Subcutaneous adipose tissue (tissue), 4 donors: ENCODE measurements around the gene CORO1C. TPM values are rescaled to one million over a fixed set of nuclear protein-coding genes. Genes with fewer than 3 reads are reported as not detected.

ENCODE experiments used
- total RNA-seq, 4 donors: library from RNA; depleted of rRNA; stranded (reverse); fragments of >200 nt; gene quantifications; one replicate each; pipeline ENCODE4 v1.1.0, GENCODE V29; 2016
- TF ChIP-seq, protein P1 (sequence below): fragments of 450-650 bp; IDR thresholded peaks from one replicate; pipeline ENCODE4 v1.5.1; 2016; ENCODE audit warnings: low read depth, mild to moderate bottlenecking, control low read depth, antibody characterized with exemption, moderate library complexity

The CORO1C gene
- total RNA-seq, 4 donors from 2014 or later, result 151 to 320 (median 199) TPM

DNA sequence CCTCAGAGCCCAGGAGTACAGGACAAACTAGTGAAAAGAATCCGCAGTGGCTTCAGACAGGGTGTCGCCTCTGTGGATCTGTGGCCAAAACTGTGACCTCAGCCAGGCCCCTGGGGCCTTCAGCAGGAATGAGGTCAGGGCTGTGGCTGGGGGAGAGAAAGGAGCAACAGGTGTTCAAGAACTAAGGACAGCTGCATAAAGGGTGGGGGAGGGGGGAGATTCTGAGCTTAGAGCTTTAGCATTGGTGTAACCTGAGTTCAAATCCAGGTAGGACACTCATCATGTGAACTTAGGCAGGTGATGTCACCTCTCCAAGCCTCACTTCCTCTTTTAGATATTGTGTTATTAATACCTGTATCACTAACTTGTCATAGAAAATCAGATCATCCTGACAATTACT, 40.9 kb upstream of the CORO1C start:
- TF ChIP-seq, protein P1, sequence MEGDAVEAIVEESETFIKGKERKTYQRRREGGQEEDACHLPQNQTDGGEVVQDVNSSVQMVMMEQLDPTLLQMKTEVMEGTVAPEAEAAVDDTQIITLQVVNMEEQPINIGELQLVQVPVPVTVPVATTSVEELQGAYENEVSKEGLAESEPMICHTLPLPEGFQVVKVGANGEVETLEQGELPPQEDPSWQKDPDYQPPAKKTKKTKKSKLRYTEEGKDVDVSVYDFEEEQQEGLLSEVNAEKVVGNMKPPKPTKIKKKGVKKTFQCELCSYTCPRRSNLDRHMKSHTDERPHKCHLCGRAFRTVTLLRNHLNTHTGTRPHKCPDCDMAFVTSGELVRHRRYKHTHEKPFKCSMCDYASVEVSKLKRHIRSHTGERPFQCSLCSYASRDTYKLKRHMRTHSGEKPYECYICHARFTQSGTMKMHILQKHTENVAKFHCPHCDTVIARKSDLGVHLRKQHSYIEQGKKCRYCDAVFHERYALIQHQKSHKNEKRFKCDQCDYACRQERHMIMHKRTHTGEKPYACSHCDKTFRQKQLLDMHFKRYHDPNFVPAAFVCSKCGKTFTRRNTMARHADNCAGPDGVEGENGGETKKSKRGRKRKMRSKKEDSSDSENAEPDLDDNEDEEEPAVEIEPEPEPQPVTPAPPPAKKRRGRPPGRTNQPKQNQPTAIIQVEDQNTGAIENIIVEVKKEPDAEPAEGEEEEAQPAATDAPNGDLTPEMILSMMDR, result no peak

DNA sequence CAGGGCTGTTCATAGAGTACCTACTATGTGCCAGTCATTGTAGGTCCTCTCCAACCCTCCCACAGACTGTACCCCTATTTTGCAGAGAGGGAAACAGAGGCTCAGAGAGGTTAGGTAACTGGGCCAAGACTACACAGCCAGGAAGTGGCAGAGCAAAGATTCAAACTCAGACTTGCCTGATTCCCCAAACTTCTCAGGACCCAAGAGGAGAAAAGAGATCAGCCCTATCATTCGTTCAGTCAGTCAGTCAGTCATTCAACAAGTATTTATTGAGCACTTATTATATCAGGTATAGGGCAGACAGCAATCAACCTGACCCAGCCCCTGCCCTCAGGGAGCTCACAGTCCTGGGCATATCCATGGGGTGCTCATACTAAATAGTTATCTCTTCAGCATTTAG, 39.6 kb upstream of the CORO1C start:
- TF ChIP-seq, protein P1, result no peak

DNA sequence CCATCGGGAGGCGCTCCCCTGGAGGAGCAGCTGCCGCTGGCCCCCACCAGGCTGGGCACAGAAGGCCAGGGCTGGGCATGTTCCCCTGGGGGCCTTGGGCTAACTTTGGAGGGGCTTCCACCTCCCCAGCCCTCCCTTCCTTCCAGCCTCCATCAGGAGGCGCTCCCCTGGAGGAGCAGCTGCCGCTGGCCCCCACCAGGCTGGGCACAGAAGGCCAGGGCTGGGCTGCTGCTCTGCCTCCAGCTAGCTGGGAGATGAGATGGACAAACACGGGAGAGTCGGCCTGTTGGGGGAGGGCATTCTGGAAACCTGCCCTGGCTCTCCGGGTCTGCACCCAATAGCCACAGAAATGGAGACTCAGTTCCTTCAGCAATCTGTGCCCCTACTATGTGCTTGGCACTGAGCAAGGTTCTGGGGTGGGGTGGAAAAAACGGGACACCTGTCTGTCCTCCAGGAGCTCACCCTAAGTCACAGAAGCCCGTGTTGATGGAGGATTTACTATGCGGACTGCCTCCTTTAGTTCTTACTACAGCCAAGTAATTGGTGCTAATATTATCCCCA, 39.0 kb upstream of the CORO1C start:
- TF ChIP-seq, protein P1, result no peak

DNA sequence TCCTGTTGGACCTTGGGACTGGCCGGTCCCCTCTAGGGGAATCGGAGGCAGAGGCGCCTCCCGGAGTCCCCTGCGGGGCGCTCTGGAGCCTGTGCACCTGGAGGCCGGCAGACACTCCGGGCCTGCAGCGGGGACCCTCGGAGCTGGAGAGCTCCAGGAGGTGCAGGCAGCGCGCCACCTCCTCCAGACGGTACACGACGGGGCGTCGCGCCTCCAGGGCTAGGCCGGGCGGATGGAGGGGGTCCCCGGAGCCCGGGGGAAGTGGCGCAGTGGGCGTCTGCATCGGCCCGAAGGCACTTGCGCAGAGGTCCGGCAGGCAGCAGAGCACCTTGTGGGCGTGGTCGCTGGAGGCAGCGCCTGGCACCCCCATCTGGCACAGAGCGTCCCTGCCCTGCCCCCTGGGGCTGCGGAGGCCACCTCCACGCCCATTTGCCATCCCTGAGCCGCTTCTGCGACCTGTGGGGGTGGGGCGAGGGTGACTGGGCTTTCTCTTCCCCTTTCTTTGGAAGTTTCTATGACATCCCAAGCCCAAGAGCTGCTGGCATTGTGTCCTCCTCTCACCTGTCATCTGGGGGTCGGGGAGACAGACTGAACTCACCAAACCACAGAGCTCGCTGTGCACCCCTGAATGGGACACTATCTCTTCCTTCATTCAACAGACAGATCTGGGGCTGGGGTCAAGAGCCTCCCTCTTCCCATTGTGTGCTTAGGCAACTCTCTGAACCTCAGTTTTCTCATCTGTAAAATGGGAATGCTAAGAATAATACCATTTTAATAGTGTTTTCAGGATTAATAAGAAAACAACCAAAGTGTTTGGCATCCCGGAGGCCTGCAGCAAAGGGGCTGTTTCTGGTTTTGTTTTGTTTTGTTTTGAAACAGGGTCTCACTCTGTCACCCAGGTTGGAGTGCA, 37.5 kb upstream of the CORO1C start:
- TF ChIP-seq, protein P1, result no peak

DNA sequence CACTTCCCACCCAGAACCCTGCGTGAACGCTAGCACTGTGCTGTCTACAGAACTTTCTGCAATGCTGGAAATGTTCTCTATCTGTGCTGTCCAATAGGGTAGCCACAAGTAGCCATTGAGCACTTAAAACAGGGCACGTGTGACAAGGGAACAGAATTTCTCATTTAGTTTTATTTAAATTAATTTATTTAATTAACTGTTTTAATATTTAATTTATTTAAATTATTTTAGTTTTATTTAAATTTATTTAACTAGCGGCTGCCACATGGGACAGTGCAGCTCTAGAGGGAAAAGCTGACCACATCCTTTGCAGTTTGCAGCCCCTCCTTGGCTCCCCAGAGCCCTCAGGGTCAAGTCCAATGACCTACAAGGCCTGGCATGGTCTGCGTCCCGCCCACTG, 35.0 kb upstream of the CORO1C start:
- TF ChIP-seq, protein P1, result no peak

DNA sequence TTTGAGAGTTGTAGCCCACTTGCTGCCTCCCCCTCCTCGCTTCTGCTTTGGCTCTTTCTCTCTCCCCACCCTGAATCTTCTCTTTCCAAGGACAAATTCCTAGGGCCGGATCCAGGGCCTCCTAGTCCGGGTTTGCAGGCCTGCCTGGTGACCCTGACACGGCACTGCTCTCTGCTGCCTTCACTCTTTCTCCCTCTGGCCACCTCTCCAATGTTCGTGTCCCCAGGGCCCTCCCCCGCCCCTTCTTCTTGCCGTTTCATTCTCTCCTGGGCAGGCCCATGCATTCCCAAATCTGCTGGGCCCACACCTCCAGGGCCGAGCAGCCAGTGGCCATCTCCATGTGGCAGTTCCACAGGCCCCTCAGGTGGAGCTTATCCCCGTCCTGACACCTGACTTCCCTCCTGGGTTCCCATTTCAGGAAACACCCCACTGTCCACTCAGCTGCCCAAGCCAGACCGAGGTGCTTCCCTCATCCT, 34.0 kb upstream of the CORO1C start:
- TF ChIP-seq, protein P1, result no peak

DNA sequence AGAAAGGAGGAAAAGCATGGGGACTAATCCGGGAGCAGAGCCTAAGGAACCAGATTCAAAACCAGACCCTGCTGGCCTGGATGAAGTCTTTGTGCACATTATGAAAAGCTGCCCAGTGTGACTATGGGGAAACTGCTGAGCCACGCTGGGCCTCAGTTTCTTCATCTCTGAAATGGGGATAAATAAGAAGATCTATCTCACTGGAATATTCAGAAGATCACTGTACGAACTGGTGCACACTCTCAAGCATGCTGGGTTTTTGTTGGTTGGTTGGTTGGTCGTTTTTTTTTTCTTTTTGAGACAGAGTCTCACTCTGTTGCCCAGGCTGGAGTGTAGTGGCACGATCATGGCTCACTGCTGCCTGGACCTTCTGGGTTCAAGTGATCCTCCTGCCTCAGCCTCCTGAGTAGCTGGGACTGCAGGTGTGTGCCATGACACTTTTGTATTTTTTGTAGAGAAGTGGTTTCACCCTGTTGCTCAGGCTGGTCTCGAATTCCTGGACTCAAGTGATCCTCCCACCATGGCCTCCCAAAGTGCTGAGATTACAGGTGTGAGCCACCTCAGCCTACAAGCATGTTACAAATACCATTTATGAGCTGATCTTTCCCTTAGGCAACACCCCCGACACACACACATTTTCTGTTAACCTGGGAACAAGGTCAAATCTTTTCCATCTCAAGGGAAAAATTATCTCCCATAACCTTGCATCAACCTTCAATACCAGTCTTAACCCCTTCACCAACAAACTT, 33.4 kb upstream of the CORO1C start:
- TF ChIP-seq, protein P1, result no peak
